C4-2B (cell line): Measurements from ENCODE around the gene RORC.

Experiments used
- H3K27ac ChIP-seq: fragments of 450-650 bp; 2 replicates; pipeline ENCODE4 v1.5.1; 2017
- CTCF ChIP-seq: fragments of 450-650 bp; conservative IDR thresholded peaks from 2 replicates; pipeline ENCODE4 v1.5.1; 2017; ENCODE audit warnings: mild to moderate bottlenecking
- ZFX ChIP-seq: fragments of 450-650 bp; IDR thresholded peaks from 2 replicates; pipeline ENCODE4 v1.6.1; 2017

Gene RORC

GRCh38 chr1:151822404-151822803 lies 9.2 kb downstream of the RORC start:
- no peak overlapping the region for H3K27ac ChIP-seq
- TF ChIP-seq ZFX (no peak), CTCF (no peak)

- TF ChIP-seq CTCF: no peak
- no peak for TF ChIP-seq ZFX
- H3K27ac ChIP-seq: no peak overlapping the region
Observed at GRCh38 chr1:151820940-151821339, 10.7 kb downstream of the RORC start.

DNA sequence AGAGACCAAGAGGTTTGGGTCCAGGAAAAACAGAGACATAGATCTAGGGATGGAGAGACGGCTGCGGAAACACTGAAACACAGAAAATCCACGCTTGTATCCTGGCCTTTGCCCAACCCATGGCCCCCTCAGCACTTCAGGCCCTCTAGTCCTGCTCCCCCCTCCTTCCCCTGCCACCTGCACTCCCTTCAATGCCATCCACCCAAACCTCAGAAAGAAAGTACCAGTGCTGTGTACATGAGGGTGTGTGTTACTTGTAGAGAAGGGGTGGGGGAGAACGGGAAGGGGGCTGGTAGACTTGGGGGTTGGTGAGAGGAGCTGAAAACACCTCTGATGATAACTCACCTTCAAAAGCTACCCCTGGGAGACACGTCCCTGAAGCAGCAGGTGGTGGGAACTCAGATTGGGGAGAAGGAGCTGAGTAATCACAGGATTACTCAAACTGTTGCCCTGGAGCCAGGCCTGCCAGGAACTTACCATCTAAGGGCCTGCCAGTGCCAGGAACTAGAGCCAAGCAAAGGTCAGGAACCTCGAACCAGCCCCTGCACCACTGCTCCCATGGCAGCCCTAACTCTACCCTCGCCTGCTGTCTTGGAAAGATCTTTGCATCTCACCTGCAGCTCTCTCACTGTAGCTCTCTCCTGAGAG lies 11.5 kb downstream of the RORC start:
- H3K27ac ChIP-seq: no peak overlapping the region
- TF ChIP-seq ZFX: no peak
- TF ChIP-seq CTCF: no peak

DNA sequence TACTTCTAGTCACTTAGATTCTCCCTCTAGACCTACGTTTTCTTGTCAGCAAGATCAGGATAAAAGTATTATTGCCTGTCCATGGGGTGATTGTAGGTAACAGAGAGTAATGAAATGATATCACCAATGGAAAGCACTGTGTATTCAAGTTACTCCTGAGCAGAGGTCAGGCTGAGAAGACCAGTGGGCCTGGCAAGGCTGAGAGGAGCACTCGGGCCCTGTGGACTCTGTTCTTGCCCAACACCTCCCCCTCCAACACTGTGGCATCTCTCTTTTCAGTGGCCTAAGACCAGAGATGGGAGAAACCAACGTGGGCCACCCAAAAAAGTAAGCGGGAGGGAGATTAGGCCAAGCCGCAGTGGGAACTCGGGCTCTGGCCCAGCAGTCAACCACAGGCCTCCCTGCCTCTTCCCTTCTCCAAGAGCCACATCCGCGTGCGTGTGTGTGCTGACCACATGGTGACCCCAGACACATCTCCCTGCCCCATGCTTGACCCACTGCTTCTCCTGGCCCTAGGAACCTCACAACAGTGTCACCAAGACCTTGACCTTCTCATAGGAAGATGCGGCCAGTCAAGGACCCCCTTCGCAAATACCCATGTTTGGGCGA lies 12.3 kb downstream of the RORC start:
- H3K27ac ChIP-seq: no peak overlapping the region
- TF ChIP-seq ZFX (no peak), CTCF (no peak)

DNA sequence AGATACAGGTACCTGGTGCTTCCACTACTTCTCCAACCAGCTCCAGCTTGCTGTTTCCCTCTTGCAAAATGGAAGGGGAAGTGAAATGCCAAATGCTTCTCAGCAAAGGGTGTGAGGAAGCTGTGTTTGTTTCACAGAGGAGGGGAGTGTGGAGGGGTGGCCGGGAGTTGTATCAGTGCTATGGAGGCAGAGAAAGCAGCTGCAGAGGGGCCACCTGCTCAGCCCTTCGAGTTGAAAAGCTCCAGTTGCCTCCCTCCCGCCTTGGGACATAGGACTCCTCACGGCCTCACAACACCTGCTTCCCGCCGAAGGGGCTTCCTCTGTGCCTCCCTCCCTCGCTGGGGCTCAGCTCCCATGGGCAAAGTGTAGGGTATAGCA lies 14.3 kb downstream of the RORC start:
- no peak overlapping the region for H3K27ac ChIP-seq
- TF ChIP-seq ZFX (no peak), CTCF (no peak)

GRCh38 chr1:151816548-151817352 lies 14.9 kb downstream of the RORC start:
- H3K27ac ChIP-seq: no peak overlapping the region
- no peak for TF ChIP-seq ZFX
- no peak for TF ChIP-seq CTCF

GRCh38 chr1:151815716-151816327 lies 15.8 kb downstream of the RORC start:
- TF ChIP-seq CTCF (no peak), ZFX (no peak)
- H3K27ac ChIP-seq: no peak overlapping the region
